ENCODE data around the gene MAFG.

DNA sequence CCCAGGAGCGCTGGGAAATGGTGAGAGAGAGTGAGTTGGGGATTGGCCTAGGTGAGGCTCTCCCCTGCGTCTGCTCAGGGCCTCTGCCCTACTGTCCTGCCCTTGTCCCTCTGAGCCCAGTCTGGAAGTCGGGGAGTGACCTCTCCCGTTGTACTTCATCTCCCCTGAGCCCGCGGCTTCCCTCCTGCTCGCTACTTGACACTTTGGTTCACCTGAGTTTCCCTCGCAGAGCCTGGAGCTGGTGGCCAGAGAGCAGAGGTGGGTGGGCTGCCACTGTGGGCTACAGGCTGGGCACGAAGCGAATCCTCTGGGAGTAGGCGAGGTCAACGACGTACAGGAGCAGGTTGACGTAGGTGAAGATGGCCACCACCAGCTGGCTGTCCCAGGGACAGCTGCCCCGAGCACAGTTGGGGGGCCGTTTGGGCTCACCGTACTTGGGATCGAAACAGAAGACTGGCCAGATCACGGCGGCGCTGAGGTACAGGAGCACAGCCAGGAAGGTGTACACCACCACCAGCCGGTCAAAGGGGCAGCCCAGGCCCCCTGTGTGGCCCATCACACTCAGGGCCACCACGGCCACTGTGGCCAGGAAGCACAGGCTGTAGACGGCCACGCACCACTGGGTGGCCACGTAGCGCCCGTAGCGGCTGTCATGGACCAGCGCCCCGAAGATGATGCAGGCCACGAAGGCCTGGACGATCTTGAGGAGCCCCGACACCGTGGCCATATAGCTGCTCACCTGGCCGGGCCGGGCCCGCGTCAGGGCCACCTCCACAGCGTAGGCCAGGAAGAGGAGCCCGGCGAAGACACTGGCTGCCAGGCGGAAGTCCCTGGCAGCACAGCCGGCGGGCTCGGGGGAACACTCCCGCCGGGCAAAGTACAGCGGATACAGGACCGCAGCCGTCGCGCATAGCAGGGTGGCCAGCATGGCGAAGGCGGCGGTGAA is 13.3 kb upstream of the MAFG start:
- TF ChIP-seq, protein P1, sequence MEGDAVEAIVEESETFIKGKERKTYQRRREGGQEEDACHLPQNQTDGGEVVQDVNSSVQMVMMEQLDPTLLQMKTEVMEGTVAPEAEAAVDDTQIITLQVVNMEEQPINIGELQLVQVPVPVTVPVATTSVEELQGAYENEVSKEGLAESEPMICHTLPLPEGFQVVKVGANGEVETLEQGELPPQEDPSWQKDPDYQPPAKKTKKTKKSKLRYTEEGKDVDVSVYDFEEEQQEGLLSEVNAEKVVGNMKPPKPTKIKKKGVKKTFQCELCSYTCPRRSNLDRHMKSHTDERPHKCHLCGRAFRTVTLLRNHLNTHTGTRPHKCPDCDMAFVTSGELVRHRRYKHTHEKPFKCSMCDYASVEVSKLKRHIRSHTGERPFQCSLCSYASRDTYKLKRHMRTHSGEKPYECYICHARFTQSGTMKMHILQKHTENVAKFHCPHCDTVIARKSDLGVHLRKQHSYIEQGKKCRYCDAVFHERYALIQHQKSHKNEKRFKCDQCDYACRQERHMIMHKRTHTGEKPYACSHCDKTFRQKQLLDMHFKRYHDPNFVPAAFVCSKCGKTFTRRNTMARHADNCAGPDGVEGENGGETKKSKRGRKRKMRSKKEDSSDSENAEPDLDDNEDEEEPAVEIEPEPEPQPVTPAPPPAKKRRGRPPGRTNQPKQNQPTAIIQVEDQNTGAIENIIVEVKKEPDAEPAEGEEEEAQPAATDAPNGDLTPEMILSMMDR (IDR thresholded peaks at IDR 0.05) = no peak
- TF ChIP-seq POLR2A (IDR thresholded peaks at IDR 0.05) = no peak
